Choroid plexus epithelial cell (primary cell): ENCODE data around the gene EEFSEC.

Experiments used
- DNase-seq: peaks from one replicate; pipeline ENCODE4 v3.0.0-alpha.2; 2010; ENCODE audit warnings: low read depth
- H3K4me3 ChIP-seq: 2 replicates; pipeline ENCODE4 v1.5.1; 2011; ENCODE audit warnings: low read depth, mild to moderate bottlenecking, control low read depth, low read length, moderate library complexity
- TF ChIP-seq, protein P1 (sequence below): conservative IDR thresholded peaks from 2 replicates; pipeline ENCODE4 v1.5.1; 2011; ENCODE audit warnings: low read depth, mild to moderate bottlenecking, control low read depth, inconsistent platforms, low read length, moderate library complexity

Gene EEFSEC

GRCh38 chr3:128426128-128426921 is 273.0 kb downstream of the EEFSEC start:
- peak overlapping the region; percentile 30 for H3K4me3 ChIP-seq

DNA sequence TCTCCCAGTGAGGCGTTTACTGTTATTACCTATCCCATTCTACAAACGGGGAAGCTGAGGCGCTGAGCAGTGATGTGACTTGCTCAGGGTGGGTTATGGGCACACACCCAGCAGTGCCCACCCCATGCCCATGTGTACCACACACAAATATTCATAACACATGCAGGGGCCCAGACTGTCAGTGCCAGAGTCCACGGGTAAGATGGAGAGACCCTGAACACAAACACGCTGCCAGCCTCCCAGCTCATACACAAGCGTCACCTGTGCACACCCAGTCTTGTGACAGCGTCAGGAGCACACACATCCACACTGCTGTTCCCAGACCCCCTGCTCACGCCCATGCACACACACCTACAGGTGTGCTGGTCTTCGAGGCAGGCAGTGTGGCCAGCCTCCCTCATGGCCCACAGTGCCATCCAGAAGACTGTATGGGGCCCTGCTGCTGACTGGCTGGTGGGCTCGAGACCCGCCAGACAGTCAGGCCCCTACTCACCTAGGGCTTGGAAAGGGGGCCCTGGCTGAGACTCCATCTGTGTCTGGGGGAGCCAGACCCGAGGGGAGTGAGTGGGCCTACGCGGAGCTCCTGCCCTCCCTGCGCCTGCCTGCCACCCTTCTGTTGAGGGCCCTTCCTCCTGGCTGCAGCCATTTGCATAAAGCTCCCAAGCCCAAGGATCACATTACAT is 274.0 kb downstream of the EEFSEC start:
- H3K4me3 ChIP-seq: no peak overlapping the region
- no peak for DNase-seq
- TF ChIP-seq, protein P1, sequence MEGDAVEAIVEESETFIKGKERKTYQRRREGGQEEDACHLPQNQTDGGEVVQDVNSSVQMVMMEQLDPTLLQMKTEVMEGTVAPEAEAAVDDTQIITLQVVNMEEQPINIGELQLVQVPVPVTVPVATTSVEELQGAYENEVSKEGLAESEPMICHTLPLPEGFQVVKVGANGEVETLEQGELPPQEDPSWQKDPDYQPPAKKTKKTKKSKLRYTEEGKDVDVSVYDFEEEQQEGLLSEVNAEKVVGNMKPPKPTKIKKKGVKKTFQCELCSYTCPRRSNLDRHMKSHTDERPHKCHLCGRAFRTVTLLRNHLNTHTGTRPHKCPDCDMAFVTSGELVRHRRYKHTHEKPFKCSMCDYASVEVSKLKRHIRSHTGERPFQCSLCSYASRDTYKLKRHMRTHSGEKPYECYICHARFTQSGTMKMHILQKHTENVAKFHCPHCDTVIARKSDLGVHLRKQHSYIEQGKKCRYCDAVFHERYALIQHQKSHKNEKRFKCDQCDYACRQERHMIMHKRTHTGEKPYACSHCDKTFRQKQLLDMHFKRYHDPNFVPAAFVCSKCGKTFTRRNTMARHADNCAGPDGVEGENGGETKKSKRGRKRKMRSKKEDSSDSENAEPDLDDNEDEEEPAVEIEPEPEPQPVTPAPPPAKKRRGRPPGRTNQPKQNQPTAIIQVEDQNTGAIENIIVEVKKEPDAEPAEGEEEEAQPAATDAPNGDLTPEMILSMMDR: no peak

More at GRCh38 chr3:128426128-128426921, 273.0 kb downstream of the EEFSEC start:
- peak; percentile 14 for DNase-seq
- TF ChIP-seq, protein P1: peak; percentile 51

DNA sequence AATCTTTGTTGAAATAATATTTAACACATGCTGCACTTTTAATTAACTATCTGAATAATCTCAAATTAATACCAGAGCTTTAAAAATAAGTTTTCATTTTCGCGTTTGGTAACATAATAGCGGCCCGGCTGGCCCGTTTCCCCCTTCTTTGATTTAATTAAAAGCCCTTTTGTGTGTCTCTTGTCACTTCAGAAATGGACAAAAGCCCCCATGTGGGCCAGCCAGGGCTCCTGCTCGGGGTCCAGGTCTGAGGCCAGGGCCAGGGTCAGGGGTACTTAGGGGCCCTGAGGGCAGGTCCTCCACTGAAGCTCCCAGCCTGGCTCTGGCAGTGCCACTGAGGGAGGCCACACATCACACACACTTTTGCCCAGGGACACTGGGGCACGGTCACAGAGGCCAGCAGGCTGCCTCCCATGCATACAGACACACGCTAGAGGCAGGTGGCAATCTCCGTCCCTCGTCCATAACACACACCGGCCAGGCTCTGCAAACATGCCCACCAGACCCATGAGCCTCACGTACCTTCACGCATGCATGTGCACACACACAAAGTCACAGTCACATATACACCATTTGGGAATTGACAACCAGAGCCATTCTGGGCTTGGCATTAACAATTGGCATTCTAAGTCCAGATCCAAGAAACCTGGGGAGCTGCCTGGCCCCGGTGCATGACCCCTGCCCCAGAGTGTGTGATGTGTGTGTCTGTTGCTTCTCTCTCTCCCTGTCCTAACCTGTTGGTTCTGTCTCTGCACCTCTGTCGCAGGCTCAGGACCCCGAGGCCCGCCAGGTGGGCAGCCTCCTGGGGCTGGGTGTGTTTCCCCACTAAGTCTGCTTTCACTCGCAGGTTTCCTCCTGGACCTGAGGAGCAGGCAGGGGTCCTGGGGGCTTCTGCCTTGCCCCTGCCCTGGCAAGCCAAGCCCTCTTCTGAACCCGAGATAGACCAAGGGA is 274.9 kb downstream of the EEFSEC start:
- H3K4me3 ChIP-seq: no peak overlapping the region
- TF ChIP-seq, protein P1: no peak
- no peak for DNase-seq

DNA sequence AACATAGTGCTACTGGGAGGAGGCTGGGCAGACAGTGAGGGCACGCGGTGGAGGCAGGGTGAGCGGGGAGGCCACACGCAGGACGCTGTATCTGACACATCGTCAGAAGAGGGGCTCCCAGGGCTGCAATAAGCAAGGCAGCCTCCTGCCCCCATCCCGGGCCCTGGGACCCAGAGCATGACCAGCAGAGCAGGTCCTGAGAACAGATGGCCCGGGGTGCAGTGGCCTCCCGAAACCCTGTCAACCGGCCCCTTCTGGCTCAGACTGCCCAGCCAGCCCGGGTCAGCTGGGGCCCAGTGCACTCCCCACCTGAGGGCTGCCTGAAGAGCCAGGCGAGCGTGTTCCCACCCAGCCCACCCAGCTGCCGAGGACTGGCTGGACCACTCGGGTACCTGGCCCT is 276.0 kb downstream of the EEFSEC start:
- TF ChIP-seq, protein P1: no peak
- no peak overlapping the region for H3K4me3 ChIP-seq
- DNase-seq: no peak

DNA sequence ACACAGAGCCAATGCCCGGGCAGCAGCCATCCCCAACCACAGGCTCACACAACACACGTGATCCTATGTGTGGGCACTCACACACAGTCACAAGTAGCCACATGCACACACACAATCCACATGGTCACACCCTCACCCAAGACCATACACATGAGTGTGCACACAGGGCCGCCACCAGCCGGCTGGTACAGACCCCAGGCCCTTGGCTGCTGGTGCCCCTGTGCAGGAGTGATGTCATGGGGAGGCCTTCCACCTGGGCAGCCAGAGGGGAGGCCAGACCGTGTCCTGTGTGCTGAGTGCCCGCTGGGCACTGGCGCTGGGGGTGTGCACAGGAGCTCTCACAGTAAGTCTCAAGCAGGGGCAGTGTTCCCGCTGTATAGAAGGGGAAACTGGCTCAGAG is 276.5 kb downstream of the EEFSEC start:
- H3K4me3 ChIP-seq: no peak overlapping the region
- DNase-seq: no peak
- TF ChIP-seq, protein P1: no peak

DNA sequence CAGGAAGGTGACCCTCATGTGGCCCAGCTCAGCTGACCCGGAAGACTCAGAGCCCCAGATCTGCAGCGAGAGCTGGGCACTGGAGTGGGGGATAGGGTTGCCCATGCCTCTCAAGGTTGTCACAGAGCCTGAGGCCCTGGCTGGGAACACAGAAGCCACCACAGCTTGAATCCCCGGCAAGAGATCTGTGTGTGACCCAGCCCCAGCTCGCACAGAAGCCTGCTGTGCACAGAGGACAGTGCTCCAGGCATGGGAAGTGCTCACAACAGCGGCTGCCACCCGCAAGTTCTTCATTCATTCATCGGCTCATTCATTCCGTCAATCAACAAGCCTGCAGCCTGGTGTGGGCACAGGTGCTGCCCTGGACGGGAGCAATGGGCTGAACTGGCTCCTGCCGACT is 277.0 kb downstream of the EEFSEC start:
- no peak for DNase-seq
- no peak overlapping the region for H3K4me3 ChIP-seq
- TF ChIP-seq, protein P1: no peak
